MCF 10A (cell line): ENCODE measurements around the gene PADI4. TPM values are rescaled to one million over a fixed set of nuclear protein-coding genes. Genes with fewer than 3 reads are reported as not detected.

ENCODE experiments used
- BruUV-seq: library from RNA; stranded (reverse); fragments of 400-500 nt; replicated peaks from 2 replicates; lab custom pipeline; 2021; lab: Mats Ljungman, UMichigan
- CTCF ChIA-PET: fragments of 300-600 bp; sonication (Branson Sonifier 250); formaldehyde crosslinking; extraction: SDS; loops from one replicate; lab custom pipeline; 2021; ENCODE audit warnings: antibody characterized with exemption, inconsistent platforms; lab: Yijun Ruan, JAX
- POLR2A ChIA-PET: fragments of 300-600, 350-650 bp; sonication (Branson Sonifier 250); formaldehyde crosslinking; extraction: SDS; loops from one replicate; lab custom pipeline; 2020; ENCODE audit warnings: antibody characterized with exemption, inconsistent platforms; lab: Yijun Ruan, JAX
- DNase-seq: peaks from one replicate; pipeline ENCODE4 v3.0.0-alpha.2; 2018; ENCODE audit not compliant: unreplicated experiment
- H3K27ac Mint-ChIP-seq: one replicate; pipeline ENCODE4 v1.8.0; 2022; ENCODE audit warnings: mild to moderate bottlenecking, low read depth, mixed read lengths; ENCODE audit not compliant: unreplicated experiment
- H3K27me3 Mint-ChIP-seq: one replicate; pipeline ENCODE4 v1.8.0; 2022; ENCODE audit warnings: mixed read lengths; ENCODE audit not compliant: insufficient read depth, unreplicated experiment
- H3K36me3 Mint-ChIP-seq: one replicate; pipeline ENCODE4 v1.8.0; 2022; ENCODE audit warnings: mild to moderate bottlenecking, moderate library complexity, mixed read lengths; ENCODE audit not compliant: insufficient read depth, unreplicated experiment
- H3K4me1 Mint-ChIP-seq: one replicate; pipeline ENCODE4 v1.8.0; 2022; ENCODE audit warnings: mixed read lengths; ENCODE audit not compliant: insufficient read depth, unreplicated experiment
- H3K4me3 Mint-ChIP-seq: one replicate; pipeline ENCODE4 v1.8.0; 2022; ENCODE audit warnings: mild to moderate bottlenecking, moderate library complexity, mixed read lengths; ENCODE audit not compliant: unreplicated experiment
- H3K9me3 Mint-ChIP-seq: one replicate; pipeline ENCODE4 v1.8.0; 2022; ENCODE audit warnings: mixed read lengths; ENCODE audit not compliant: unreplicated experiment
- CTCF ChIP-seq: fragments of 200-600 bp; IDR thresholded peaks from one replicate; pipeline ENCODE4 v1.8.0; 2022; ENCODE audit warnings: antibody characterized with exemption, mild to moderate bottlenecking; ENCODE audit not compliant: unreplicated experiment
- intact Hi-C: fragments of 100-400 bp; cut with micrococcal nuclease; formaldehyde crosslinking; loops from 2 replicates; pipeline ENCODE4 v1.14.1; 2022
- total RNA-seq: library from RNA; stranded (reverse); gene quantifications from 2 replicates; pipeline ENCODE4 v1.2.3, GENCODE V29; 2022

PADI4 gene
- total RNA-seq, 1 experiment from 2014 or later: 0.51 TPM

GRCh38 chr1:17308593-17308992 is 596 bp downstream of the PADI4 start:
- no TSS peak for BruUV-seq
- ChIA-PET CTCF (interaction anchor here (0.5 to 1.5 kb wide), 2 partner anchors 71 to 1899 kb away, joined by 3 read pairs; no protein-coding TSS in a partner anchor), POLR2A (interaction anchor here (0.9 to 2.2 kb wide), 2 partner anchors 11 kb away, joined by 3 to 11 read pairs; no protein-coding TSS in a partner anchor)
- peak; percentile 14 for DNase-seq
- peaks cover 47% of the 10 kb centered on the region for H3K4me1 Mint-ChIP-seq
- H3K4me3 Mint-ChIP-seq: no peak overlapping the region
- H3K27me3 Mint-ChIP-seq: no peaks in the 10 kb centered on the region
- H3K9me3 Mint-ChIP-seq: no peaks in the 10 kb centered on the region
- TF ChIP-seq CTCF: no peak
- intact Hi-C loops: no loop called here
- no peak overlapping the region for H3K27ac Mint-ChIP-seq
- no peaks in the 10 kb centered on the region for H3K36me3 Mint-ChIP-seq

GRCh38 chr1:17309426-17310067 is 1.6 kb downstream of the PADI4 start:
- Mint-ChIP-seq H3K4me3 (no peak overlapping the region), H3K9me3 (no peaks in the 10 kb centered on the region), H3K27me3 (no peaks in the 10 kb centered on the region), H3K27ac (no peak overlapping the region), H3K36me3 (no peaks in the 10 kb centered on the region), H3K4me1 (peaks cover 45% of the 10 kb centered on the region)
- ChIA-PET POLR2A (interaction anchor here (0.6 to 2.2 kb wide), 3 partner anchors 12 to 685 kb away, joined by 3 to 11 read pairs (median 4); no protein-coding TSS in a partner anchor), CTCF (interaction anchor here (1.5 kb wide), 1 partner anchor 72 kb away, joined by 3 read pairs; no protein-coding TSS in a partner anchor)
- BruUV-seq: no TSS peak
- intact Hi-C loops: no loop called here
- no peak for TF ChIP-seq CTCF
- DNase-seq: no peak

- CTCF ChIA-PET: no interaction called here
- Mint-ChIP-seq H3K4me3 (no peak overlapping the region), H3K9me3 (no peaks in the 10 kb centered on the region), H3K27ac (no peak overlapping the region), H3K27me3 (no peaks in the 10 kb centered on the region), H3K36me3 (no peaks in the 10 kb centered on the region), H3K4me1 (peaks cover 45% of the 10 kb centered on the region)
- no peak for DNase-seq
- intact Hi-C loops: no loop called here
- POLR2A ChIA-PET: interaction anchor here (2.2 kb wide), 1 partner anchor 12 kb away, joined by 11 read pairs; no protein-coding TSS in a partner anchor
- TF ChIP-seq CTCF: no peak
- BruUV-seq: no TSS peak
These were observed 2.2 kb downstream of the PADI4 start for GRCh38 chr1:17310068-17310640.
